ENCODE results near the gene PLK3. TPM values are rescaled to one million over a fixed set of nuclear protein-coding genes. Genes with fewer than 3 reads are reported as not detected.

PLK3 gene
- total and polyA plus RNA-seq, 2 experiments from 2014 or later = 8.7 to 15.1 TPM

DNA sequence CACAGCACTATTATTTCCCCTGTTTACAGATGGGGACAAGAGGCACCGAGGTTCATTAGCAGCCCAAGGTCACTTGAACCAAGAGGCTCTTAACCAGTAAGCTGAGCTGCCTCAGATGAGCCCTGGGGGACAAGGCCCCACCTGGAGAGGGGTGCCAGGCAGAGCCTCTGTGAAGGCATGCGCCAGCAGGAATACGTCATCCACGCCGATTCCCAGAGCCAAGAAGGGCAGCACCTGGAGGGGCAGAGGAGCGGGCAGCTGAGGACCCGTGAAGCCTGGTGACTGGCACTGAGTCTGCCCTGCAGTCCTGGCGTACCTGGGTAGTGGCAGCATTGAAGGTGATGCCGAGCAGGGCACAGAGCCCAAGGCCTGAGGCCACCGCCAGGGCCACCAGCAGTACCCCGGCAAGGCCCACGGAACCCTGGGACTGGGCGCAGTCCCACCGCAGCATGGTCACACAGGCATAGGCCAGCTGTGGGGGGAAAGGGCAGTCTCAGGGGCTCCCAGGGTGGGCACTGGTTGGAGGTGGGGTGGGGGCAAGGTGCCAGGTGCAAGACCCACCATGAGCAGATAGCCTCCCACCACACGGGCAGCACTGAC is 28.8 kb downstream of the PLK3 start:
- no peak overlapping the region for H3K27ac ChIP-seq (ENCODE audit: low read depth)
- H3K79me2 ChIP-seq (replicated peaks; ENCODE audit: insufficient read depth) = no peaks in the 10 kb centered on the region
- no peak for DNase-seq (ENCODE audit: low spot score)
- TF ChIP-seq ZNF114 (CRISPR knock-in tag; IDR thresholded peaks at IDR 0.05) = no peak
- TF ChIP-seq POLR2AphosphoS5 (IDR thresholded peaks at IDR 0.05; ENCODE audit: low read depth) = no peak
- TF ChIP-seq, protein P1, sequence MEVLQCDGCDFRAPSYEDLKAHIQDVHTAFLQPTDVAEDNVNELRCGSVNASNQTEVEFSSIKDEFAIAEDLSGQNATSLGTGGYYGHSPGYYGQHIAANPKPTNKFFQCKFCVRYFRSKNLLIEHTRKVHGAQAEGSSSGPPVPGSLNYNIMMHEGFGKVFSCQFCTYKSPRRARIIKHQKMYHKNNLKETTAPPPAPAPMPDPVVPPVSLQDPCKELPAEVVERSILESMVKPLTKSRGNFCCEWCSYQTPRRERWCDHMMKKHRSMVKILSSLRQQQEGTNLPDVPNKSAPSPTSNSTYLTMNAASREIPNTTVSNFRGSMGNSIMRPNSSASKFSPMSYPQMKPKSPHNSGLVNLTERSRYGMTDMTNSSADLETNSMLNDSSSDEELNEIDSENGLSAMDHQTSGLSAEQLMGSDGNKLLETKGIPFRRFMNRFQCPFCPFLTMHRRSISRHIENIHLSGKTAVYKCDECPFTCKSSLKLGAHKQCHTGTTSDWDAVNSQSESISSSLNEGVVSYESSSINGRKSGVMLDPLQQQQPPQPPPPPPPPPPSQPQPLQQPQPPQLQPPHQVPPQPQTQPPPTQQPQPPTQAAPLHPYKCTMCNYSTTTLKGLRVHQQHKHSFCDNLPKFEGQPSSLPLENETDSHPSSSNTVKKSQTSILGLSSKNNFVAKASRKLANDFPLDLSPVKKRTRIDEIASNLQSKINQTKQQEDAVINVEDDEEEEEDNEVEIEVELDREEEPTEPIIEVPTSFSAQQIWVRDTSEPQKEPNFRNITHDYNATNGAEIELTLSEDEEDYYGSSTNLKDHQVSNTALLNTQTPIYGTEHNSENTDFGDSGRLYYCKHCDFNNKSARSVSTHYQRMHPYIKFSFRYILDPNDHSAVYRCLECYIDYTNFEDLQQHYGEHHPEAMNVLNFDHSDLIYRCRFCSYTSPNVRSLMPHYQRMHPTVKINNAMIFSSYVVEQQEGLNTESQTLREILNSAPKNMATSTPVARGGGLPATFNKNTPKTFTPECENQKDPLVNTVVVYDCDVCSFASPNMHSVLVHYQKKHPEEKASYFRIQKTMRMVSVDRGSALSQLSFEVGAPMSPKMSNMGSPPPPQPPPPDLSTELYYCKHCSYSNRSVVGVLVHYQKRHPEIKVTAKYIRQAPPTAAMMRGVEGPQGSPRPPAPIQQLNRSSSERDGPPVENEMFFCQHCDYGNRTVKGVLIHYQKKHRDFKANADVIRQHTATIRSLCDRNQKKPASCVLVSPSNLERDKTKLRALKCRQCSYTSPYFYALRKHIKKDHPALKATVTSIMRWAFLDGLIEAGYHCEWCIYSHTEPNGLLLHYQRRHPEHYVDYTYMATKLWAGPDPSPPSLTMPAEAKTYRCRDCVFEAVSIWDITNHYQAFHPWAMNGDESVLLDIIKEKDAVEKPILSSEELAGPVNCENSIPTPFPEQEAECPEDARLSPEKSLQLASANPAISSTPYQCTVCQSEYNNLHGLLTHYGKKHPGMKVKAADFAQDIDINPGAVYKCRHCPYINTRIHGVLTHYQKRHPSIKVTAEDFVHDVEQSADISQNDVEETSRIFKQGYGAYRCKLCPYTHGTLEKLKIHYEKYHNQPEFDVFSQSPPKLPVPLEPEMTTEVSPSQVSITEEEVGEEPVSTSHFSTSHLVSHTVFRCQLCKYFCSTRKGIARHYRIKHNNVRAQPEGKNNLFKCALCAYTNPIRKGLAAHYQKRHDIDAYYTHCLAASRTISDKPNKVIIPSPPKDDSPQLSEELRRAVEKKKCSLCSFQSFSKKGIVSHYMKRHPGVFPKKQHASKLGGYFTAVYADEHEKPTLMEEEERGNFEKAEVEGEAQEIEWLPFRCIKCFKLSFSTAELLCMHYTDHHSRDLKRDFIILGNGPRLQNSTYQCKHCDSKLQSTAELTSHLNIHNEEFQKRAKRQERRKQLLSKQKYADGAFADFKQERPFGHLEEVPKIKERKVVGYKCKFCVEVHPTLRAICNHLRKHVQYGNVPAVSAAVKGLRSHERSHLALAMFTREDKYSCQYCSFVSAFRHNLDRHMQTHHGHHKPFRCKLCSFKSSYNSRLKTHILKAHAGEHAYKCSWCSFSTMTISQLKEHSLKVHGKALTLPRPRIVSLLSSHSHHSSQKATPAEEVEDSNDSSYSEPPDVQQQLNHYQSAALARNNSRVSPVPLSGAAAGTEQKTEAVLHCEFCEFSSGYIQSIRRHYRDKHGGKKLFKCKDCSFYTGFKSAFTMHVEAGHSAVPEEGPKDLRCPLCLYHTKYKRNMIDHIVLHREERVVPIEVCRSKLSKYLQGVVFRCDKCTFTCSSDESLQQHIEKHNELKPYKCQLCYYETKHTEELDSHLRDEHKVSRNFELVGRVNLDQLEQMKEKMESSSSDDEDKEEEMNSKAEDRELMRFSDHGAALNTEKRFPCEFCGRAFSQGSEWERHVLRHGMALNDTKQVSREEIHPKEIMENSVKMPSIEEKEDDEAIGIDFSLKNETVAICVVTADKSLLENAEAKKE (CRISPR knock-in tag; IDR thresholded peaks at IDR 0.05) = no peak
- no peak for TF ChIP-seq EZH2 (IDR thresholded peaks at IDR 0.05; ENCODE audit: low read depth, unreplicated experiment)
- no peak for TF ChIP-seq NANOG (IDR thresholded peaks at IDR 0.05; ENCODE audit: borderline replicate concordance)
- no peak for TF ChIP-seq ZNF331 (CRISPR knock-in tag; IDR thresholded peaks at IDR 0.05; ENCODE audit: low read depth)
- TF ChIP-seq EZH2phosphoT487 (IDR thresholded peaks at IDR 0.05; ENCODE audit: unreplicated experiment) = no peak
- TF ChIP-seq, protein P2, sequence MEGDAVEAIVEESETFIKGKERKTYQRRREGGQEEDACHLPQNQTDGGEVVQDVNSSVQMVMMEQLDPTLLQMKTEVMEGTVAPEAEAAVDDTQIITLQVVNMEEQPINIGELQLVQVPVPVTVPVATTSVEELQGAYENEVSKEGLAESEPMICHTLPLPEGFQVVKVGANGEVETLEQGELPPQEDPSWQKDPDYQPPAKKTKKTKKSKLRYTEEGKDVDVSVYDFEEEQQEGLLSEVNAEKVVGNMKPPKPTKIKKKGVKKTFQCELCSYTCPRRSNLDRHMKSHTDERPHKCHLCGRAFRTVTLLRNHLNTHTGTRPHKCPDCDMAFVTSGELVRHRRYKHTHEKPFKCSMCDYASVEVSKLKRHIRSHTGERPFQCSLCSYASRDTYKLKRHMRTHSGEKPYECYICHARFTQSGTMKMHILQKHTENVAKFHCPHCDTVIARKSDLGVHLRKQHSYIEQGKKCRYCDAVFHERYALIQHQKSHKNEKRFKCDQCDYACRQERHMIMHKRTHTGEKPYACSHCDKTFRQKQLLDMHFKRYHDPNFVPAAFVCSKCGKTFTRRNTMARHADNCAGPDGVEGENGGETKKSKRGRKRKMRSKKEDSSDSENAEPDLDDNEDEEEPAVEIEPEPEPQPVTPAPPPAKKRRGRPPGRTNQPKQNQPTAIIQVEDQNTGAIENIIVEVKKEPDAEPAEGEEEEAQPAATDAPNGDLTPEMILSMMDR (conservative IDR thresholded peaks at IDR 0.05; ENCODE audit: low read depth in 2 of 2) = no peak
- TF ChIP-seq CREB1 (CRISPR knock-in tag; IDR thresholded peaks at IDR 0.05; ENCODE audit: low read depth) = no peak
- TF ChIP-seq STAT1 (IDR thresholded peaks at IDR 0.05; ENCODE audit: unreplicated experiment) = no peak
- Mint-ChIP-seq H3K4me3 (no peak overlapping the region), H3K36me3 (ENCODE audit: low read depth) (no peaks in the 10 kb centered on the region), H3K27me3 (ENCODE audit: insufficient read depth, low read depth, poor library complexity) (peaks cover 6% of the 10 kb centered on the region), H3K9me3 (no peaks in the 10 kb centered on the region), H3K27ac (no peak overlapping the region), H3K4me1 (peaks cover 19% of the 10 kb centered on the region)
- H3K4me2 ChIP-seq = no peak overlapping the region
- H3K27me3 ChIP-seq (ENCODE audit: insufficient read depth) = no peaks in the 10 kb centered on the region
- no peaks in the 10 kb centered on the region for H4K20me1 ChIP-seq (replicated peaks; ENCODE audit: insufficient read depth)
- no peak overlapping the region for H3K4me3 ChIP-seq
- ATAC-seq = no peak
- H3K9me2 ChIP-seq (ENCODE audit: insufficient read depth) = no peaks in the 10 kb centered on the region
- H3K4me1 ChIP-seq (ENCODE audit: insufficient read depth) = no peaks in the 10 kb centered on the region
- H2AFZ ChIP-seq = no peak overlapping the region
- no peaks in the 10 kb centered on the region for H3K36me3 ChIP-seq (ENCODE audit: insufficient read depth)
- no peaks in the 10 kb centered on the region for H3F3A ChIP-seq (replicated peaks; ENCODE audit: low read depth)

Data from GM23338 (cell line).